ENCODE measurements around the gene SLC22A2. TPM values are rescaled to one million over a fixed set of nuclear protein-coding genes. Genes with fewer than 3 reads are reported as not detected.
"Not testable (repeated sequence)": the region's sequence is repeated elsewhere in the genome, so short reads cannot be mapped to it uniquely, and the experiment has no call there.

Gene SLC22A2
- not detected for total RNA-seq
- not detected for total RNA-seq (2013)
- 0 to 0.08 (median 0) reads per million in 29 experiments for total RNA-seq

DNA sequence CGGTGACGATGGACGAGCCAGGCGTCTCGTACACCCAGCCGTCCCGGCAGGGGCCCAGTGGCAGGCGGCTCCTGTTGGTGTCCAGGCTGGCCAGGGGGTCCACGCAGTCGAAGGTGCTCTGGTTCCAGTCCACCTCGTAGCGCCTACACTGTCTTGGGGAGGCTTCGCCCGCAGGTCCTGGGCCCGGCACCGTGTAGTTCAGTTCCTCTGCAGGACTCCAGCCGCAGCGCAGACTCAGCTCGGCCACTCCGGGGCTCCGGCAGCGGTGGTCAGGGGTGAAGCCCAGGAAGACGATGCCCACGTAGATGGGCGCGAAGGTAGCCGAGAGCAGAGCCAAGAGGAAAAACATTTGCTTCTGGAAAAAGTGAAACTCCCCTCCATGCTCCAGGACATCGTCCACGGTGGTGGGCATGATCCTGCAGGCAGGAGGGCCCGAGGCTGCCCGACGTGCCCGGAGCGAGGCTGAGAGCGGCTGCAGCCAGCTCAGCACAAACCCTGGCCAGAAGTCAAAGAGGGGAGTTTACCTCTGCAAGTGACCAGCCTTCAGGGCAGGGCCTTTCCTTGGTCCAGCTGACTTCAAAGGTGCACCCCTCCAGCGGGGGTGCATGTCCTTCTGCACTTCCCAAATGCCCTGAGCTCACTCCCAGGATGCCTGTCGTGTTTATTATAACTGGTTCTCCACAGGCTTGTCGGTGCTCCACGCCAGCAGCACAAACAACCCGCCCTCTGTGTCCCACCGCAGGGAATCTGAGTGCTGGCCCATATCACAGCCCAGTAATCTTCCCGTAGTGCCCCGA is at the start of gene SLC22A2:
SLC22A2 (minus strand) TSS at position 476 of the 797 bp plus-strand sequence; CDS start at position 412, 64 bp downstream.
- Histone ChIP-seq H3K36me3 (ENCODE audit: control insufficient read depth in 2 of 2, extremely low read depth in 1 of 2, insufficient read depth in 1 of 2, low read length in 1 of 2) (no peaks in the 10 kb centered on the region), H3K27me3 (replicated peaks in 1 of 2; ENCODE audit: control insufficient read depth in 2 of 2, extremely low read depth in 1 of 2, insufficient read depth in 2 of 2, low read length in 1 of 2) (peaks cover 0 to 14% of the 10 kb centered on the region in 2 experiments), H3K4me3 (ENCODE audit: control insufficient read depth in 1 of 2, extremely low read depth in 1 of 2, low read length in 1 of 2) (no peak within 1 kb of the TSS), H3K27ac (ENCODE audit: low read length) (no peak within 1 kb of the TSS), H3K4me1 (ENCODE audit: control insufficient read depth in 1 of 2, extremely low read depth in 1 of 2, insufficient read depth in 2 of 2, low read length in 2 of 2) (no peaks in the 10 kb centered on the region), H3K9me3 (no peaks in the 10 kb centered on the region)
- no peaks in the 10 kb centered on the region for H3K9me3 Mint-ChIP-seq
- DNase-seq = no peak
- peaks cover 24 to 38% of the 10 kb centered on the region in 2 donors for H3K27me3 Mint-ChIP-seq
- no peaks in the 10 kb centered on the region for H3K36me3 Mint-ChIP-seq
- no peaks in the 10 kb centered on the region for H3K4me1 Mint-ChIP-seq
- ATAC-seq (replicated peaks in 1 of 4) = no peak
- ChIA-PET POLR2A (no interaction called here), CTCF (no interaction called here)
- H3K27ac Mint-ChIP-seq = no peak within 1 kb of the TSS
- WGBS (ENCODE audit: insufficient coverage) = 83% methylated on average over 43 of the region's 43 CpGs
- no peak within 1 kb of the TSS for H3K4me3 Mint-ChIP-seq

DNA sequence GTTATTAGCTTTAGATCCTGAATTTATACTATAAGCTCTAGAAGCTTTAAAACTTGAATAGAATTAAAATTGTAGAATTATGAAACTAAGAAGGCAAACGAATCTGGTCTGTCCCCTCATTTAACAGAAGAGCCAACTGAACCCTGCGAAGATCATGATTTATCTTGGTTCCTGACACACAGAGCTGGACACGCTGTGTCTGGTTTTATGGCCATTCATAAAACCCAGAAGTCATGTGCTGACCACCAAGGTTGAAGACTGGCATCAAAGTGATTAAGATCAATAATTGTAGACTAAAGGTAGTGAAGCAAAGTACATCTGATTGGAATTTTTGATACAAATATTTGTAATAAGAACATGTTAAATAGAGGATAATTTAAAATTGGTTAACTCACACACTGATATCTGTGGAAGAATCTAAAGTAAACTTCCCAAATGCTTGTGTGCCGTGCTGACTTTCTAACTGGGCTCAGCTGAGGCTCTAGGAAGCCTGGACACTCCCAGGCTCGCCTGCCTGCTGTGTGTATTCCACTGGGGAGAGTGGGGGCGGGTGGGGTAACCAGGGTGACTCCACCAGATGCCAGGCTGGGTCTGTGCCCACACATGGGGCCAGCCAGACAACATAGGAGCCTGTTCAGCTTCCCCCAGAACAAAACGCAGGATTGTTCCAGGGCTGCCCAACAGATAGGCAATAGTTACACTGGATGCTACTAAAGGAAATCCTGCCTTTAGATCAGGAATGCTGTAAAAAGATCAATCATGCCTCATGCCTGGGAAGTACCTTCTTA is 47.5 kb upstream of the SLC22A2 start:
- H3K36me3 ChIP-seq (ENCODE audit: control insufficient read depth in 2 of 2, extremely low read depth in 1 of 2, insufficient read depth in 1 of 2, low read length in 1 of 2) = no peaks in the 10 kb centered on the region
- no peak overlapping the region for H3K27ac ChIP-seq (ENCODE audit: low read length)
- no peak for DNase-seq
- CTCF ChIA-PET = no interaction called here
- Mint-ChIP-seq H3K4me1 (no peaks in the 10 kb centered on the region), H3K4me3 (no peak overlapping the region), H3K27ac (no peak overlapping the region), H3K27me3 (peaks cover 4 to 13% of the 10 kb centered on the region in 2 donors), H3K9me3 (peaks cover 8 to 18% (median 9%) of the 10 kb centered on the region in 3 donors), H3K36me3 (no peaks in the 10 kb centered on the region)
- H3K27me3 ChIP-seq (replicated peaks in 1 of 2; ENCODE audit: control insufficient read depth in 2 of 2, extremely low read depth in 1 of 2, insufficient read depth in 2 of 2, low read length in 1 of 2) = peaks cover 0 to 7% of the 10 kb centered on the region in 2 experiments
- ATAC-seq (replicated peaks in 1 of 4) = no peak
- H3K4me1 ChIP-seq (ENCODE audit: control insufficient read depth in 1 of 2, extremely low read depth in 1 of 2, insufficient read depth in 2 of 2, low read length in 2 of 2) = no peaks in the 10 kb centered on the region
- H3K4me3 ChIP-seq (ENCODE audit: control insufficient read depth in 1 of 2, extremely low read depth in 1 of 2, low read length in 1 of 2) = no peak overlapping the region
- 56% methylated on average over 5 of the region's 7 CpGs for WGBS (ENCODE audit: insufficient coverage)
- H3K9me3 ChIP-seq = no peaks in the 10 kb centered on the region
- POLR2A ChIA-PET = no interaction called here

- POLR2A ChIA-PET = no interaction called here
- Mint-ChIP-seq H3K4me3 (no peak overlapping the region), H3K27ac (no peak overlapping the region), H3K36me3 (no peaks in the 10 kb centered on the region), H3K4me1 (no peaks in the 10 kb centered on the region), H3K27me3 (peaks cover 4 to 13% of the 10 kb centered on the region in 2 donors), H3K9me3 (peaks cover 0 to 1% (median under 1%) of the 10 kb centered on the region in 3 donors)
- ATAC-seq (replicated peaks in 1 of 4) (no peak), DNase-seq (no peak)
- H3K27me3 ChIP-seq (replicated peaks in 1 of 2; ENCODE audit: control insufficient read depth in 2 of 2, extremely low read depth in 1 of 2, insufficient read depth in 2 of 2, low read length in 1 of 2) = peaks cover 0 to 10% of the 10 kb centered on the region in 2 experiments
- CTCF ChIA-PET = no interaction called here
- no peak overlapping the region for H3K27ac ChIP-seq (ENCODE audit: low read length)
- no peaks in the 10 kb centered on the region for H3K9me3 ChIP-seq
- no peaks in the 10 kb centered on the region for H3K36me3 ChIP-seq (ENCODE audit: control insufficient read depth in 2 of 2, extremely low read depth in 1 of 2, insufficient read depth in 1 of 2, low read length in 1 of 2)
- H3K4me3 ChIP-seq (ENCODE audit: control insufficient read depth in 1 of 2, extremely low read depth in 1 of 2, low read length in 1 of 2) = no peak overlapping the region
- 30% methylated on average over 2 of the region's 2 CpGs for WGBS (ENCODE audit: insufficient coverage)
- H3K4me1 ChIP-seq (ENCODE audit: control insufficient read depth in 1 of 2, extremely low read depth in 1 of 2, insufficient read depth in 2 of 2, low read length in 2 of 2) = no peaks in the 10 kb centered on the region
Observed at GRCh38 chr6:160303806-160304205, 45.2 kb upstream of the SLC22A2 start.

DNA sequence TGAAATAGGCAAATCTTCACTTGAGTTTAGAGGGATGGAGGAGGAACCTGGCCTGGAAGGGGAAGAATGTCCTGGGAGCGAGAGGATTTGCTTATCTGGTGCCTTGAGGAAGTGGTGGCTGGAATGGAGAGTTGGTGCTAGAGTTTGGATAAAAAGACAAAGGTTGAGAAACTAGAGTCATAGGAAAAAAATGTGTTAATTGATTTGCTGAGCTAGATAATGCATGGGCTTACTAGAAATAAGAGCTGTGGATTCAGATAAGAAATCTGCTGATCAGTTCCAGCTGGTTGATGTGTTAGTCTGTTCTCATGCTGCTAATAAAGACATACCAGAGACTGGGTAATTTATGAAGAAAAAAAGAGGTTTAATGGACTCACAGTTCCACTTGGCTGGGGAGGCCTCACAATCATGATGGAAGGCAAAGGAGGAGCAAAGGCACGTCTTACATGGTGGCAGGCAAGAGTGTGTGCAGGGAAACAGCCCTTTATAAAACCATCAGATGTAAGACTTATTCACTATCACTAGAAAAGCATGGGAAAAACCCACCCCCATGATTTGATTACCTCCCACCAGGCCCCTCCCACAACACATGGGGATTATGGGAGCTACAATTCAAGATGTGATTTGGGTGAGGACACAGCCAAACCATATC is 43.9 kb upstream of the SLC22A2 start:
- H3K27ac Mint-ChIP-seq; CTCF ChIA-PET; H3K36me3 Mint-ChIP-seq; ATAC-seq (replicated peaks in 1 of 4); POLR2A ChIA-PET; H3K4me3 ChIP-seq (ENCODE audit: control insufficient read depth in 1 of 2, extremely low read depth in 1 of 2, low read length in 1 of 2); H3K27ac ChIP-seq (ENCODE audit: low read length); H3K36me3 ChIP-seq (ENCODE audit: control insufficient read depth in 2 of 2, extremely low read depth in 1 of 2, insufficient read depth in 1 of 2, low read length in 1 of 2); H3K9me3 ChIP-seq; DNase-seq; H3K4me3 Mint-ChIP-seq; H3K4me1 Mint-ChIP-seq; H3K4me1 ChIP-seq (ENCODE audit: control insufficient read depth in 1 of 2, extremely low read depth in 1 of 2, insufficient read depth in 2 of 2, low read length in 2 of 2); H3K9me3 Mint-ChIP-seq: not testable (repeated sequence)
- WGBS (ENCODE audit: insufficient coverage) = no CpG with 5 or more reads among the region's 2 CpGs
- peaks cover 0 to 10% of the 10 kb centered on the region in 2 experiments for H3K27me3 ChIP-seq (replicated peaks in 1 of 2; ENCODE audit: control insufficient read depth in 2 of 2, extremely low read depth in 1 of 2, insufficient read depth in 2 of 2, low read length in 1 of 2)
- H3K27me3 Mint-ChIP-seq = peaks cover 4 to 13% of the 10 kb centered on the region in 2 donors

GRCh38 chr6:160301339-160301738 is 42.7 kb upstream of the SLC22A2 start:
- Mint-ChIP-seq H3K9me3 (no peaks in the 10 kb centered on the region), H3K4me3 (no peak overlapping the region), H3K27ac (no peak overlapping the region), H3K4me1 (no peaks in the 10 kb centered on the region), H3K36me3 (no peaks in the 10 kb centered on the region), H3K27me3 (peaks cover 4 to 12% of the 10 kb centered on the region in 2 donors)
- CTCF ChIA-PET = no interaction called here
- no peak overlapping the region for H3K4me3 ChIP-seq (ENCODE audit: control insufficient read depth in 1 of 2, extremely low read depth in 1 of 2, low read length in 1 of 2)
- H3K27me3 ChIP-seq (replicated peaks in 1 of 2; ENCODE audit: control insufficient read depth in 2 of 2, extremely low read depth in 1 of 2, insufficient read depth in 2 of 2, low read length in 1 of 2) = peaks cover 0 to 10% of the 10 kb centered on the region in 2 experiments
- H3K4me1 ChIP-seq (ENCODE audit: control insufficient read depth in 1 of 2, extremely low read depth in 1 of 2, insufficient read depth in 2 of 2, low read length in 2 of 2) = no peaks in the 10 kb centered on the region
- DNase-seq (no peak), ATAC-seq (replicated peaks in 1 of 4) (no peak)
- no peaks in the 10 kb centered on the region for H3K9me3 ChIP-seq
- no peaks in the 10 kb centered on the region for H3K36me3 ChIP-seq (ENCODE audit: control insufficient read depth in 2 of 2, extremely low read depth in 1 of 2, insufficient read depth in 1 of 2, low read length in 1 of 2)
- POLR2A ChIA-PET = no interaction called here
- H3K27ac ChIP-seq (ENCODE audit: low read length) = no peak overlapping the region
- 68% methylated on average over 3 of the region's 4 CpGs for WGBS (ENCODE audit: insufficient coverage)

DNA sequence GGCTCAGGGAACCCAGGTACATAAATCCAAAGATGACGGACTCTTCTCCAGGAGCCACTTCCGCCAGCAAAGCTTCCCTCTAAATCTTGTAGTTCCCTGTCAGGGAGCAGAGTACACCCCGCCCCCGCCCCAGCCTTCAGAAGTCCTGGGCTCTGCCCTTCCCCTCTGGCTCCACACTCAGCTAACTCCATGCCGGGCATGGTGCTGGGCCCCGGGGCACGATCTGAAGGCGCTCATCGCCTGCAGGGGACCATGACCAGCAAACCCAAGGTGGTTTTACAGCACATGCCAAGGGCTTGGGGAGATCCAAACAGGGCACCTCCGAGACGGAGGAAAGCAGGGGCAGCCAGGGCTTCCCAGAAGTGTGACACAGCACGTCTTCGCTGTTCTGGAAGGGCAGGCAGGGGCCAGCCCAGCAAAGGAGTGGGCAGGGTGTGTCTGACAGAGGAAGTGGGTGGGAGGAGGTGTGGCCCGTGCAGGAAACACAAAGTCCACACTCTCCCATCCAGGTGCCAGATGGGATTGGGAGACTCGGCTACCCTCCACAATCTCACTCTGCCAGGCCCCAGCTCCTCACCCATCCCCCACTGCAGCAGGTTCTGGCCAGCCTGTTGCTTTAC is 41.6 kb upstream of the SLC22A2 start:
- WGBS (ENCODE audit: insufficient coverage) = 76% methylated on average over 10 of the region's 15 CpGs
- ChIA-PET CTCF (no interaction called here), POLR2A (no interaction called here)

More for the DNA sequence above, 41.6 kb upstream of the SLC22A2 start:
- no peaks in the 10 kb centered on the region for H3K36me3 ChIP-seq (ENCODE audit: control insufficient read depth in 2 of 2, extremely low read depth in 1 of 2, insufficient read depth in 1 of 2, low read length in 1 of 2)
- no peak for ATAC-seq (replicated peaks in 1 of 4)
- no peak overlapping the region for H3K4me3 ChIP-seq (ENCODE audit: control insufficient read depth in 1 of 2, extremely low read depth in 1 of 2, low read length in 1 of 2)
- no peak overlapping the region for H3K27ac ChIP-seq (ENCODE audit: low read length)
- no peaks in the 10 kb centered on the region for H3K9me3 ChIP-seq
- Mint-ChIP-seq H3K4me1 (no peaks in the 10 kb centered on the region), H3K4me3 (no peak overlapping the region), H3K9me3 (no peaks in the 10 kb centered on the region), H3K27me3 (peaks cover 7 to 17% of the 10 kb centered on the region in 2 donors), H3K27ac (no peak overlapping the region), H3K36me3 (no peaks in the 10 kb centered on the region)
- peaks cover 0 to 10% of the 10 kb centered on the region in 2 experiments for H3K27me3 ChIP-seq (replicated peaks in 1 of 2; ENCODE audit: control insufficient read depth in 2 of 2, extremely low read depth in 1 of 2, insufficient read depth in 2 of 2, low read length in 1 of 2)
- no peak for DNase-seq
- no peaks in the 10 kb centered on the region for H3K4me1 ChIP-seq (ENCODE audit: control insufficient read depth in 1 of 2, extremely low read depth in 1 of 2, insufficient read depth in 2 of 2, low read length in 2 of 2)
